Neural crest cell (in vitro differentiated cells): Measurements from ENCODE around the gene GLRX5. TPM values are rescaled to one million over a fixed set of nuclear protein-coding genes. Genes with fewer than 3 reads are reported as not detected.

Experiments used
- DNase-seq: peaks from one replicate; pipeline ENCODE4 v3.0.0; 2021; ENCODE audit warnings: low read depth, mixed read lengths, low spot score
- H3K27ac Mint-ChIP-seq: one replicate; pipeline ENCODE4 v1.8.0; 2021; ENCODE audit warnings: mild to moderate bottlenecking, mixed read lengths; ENCODE audit not compliant: unreplicated experiment
- H3K27me3 Mint-ChIP-seq: 2 replicates; pipeline ENCODE4 v1.8.0; 2021; ENCODE audit warnings: low read depth, mild to moderate bottlenecking, mixed read lengths
- H3K36me3 Mint-ChIP-seq: 2 replicates; pipeline ENCODE4 v1.8.0; 2021; ENCODE audit warnings: low read depth, mild to moderate bottlenecking, mixed read lengths
- H3K4me1 Mint-ChIP-seq: 2 replicates; pipeline ENCODE4 v1.8.0; 2021; ENCODE audit warnings: mixed read lengths
- H3K4me3 Mint-ChIP-seq: one replicate; pipeline ENCODE4 v1.8.0; 2021; ENCODE audit warnings: mild to moderate bottlenecking, mixed read lengths
- H3K9me3 Mint-ChIP-seq: 2 replicates; pipeline ENCODE4 v1.8.0; 2021; ENCODE audit warnings: mixed read lengths
- CTCF ChIP-seq: fragments of 200-600 bp; sonication (generic); conservative IDR thresholded peaks from 2 replicates; pipeline ENCODE4 v1.5.0; 2021; ENCODE audit warnings: antibody characterized with exemption, mild to moderate bottlenecking
- total RNA-seq: library from RNA; stranded (reverse); gene quantifications from 2 replicates; pipeline ENCODE4 v1.2.1, GENCODE V29; 2021

Gene GLRX5
- total RNA-seq, 1 donor from 2014 or later: 69.3 TPM

DNA sequence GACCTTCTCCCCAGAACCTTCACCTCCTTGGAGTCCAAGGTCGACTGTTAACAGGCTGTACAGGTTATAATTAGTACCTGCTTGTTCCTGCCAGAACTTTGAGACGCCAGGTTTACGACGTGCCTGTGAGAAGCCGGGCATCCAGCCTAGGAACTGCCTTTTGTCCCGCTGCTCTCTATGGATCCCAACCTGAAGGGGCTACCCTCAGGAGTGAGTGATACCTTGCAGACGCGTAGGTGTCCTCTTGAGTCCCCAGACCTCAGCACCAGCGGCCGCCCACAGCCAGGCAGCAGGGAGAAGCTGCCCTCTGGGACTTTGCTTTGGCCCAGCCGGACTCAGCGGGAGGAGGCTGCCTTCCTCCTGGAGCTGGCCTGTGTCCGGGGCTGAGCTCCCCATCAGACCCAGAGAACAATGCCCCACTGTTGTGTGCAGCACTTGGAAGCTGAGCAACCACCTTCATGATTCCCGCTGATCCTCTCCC, 34.6 kb upstream of the GLRX5 start:
- H3K27me3 Mint-ChIP-seq: no peaks in the 10 kb centered on the region
- no peak for TF ChIP-seq CTCF
- H3K27ac Mint-ChIP-seq: no peak overlapping the region
- DNase-seq: no peak
- no peaks in the 10 kb centered on the region for H3K9me3 Mint-ChIP-seq
- H3K36me3 Mint-ChIP-seq: no peaks in the 10 kb centered on the region
- peaks cover 14% of the 10 kb centered on the region for H3K4me1 Mint-ChIP-seq
- H3K4me3 Mint-ChIP-seq: no peak overlapping the region

- H3K27ac Mint-ChIP-seq: no peak overlapping the region
Observed at GRCh38 chr14:95500772-95501401, 34.0 kb upstream of the GLRX5 start.

GRCh38 chr14:95502381-95502950, 32.4 kb upstream of the GLRX5 start:
- no peak for TF ChIP-seq CTCF
- H3K27ac Mint-ChIP-seq: peak overlapping the region; percentile 37
- H3K4me3 Mint-ChIP-seq: no peak overlapping the region
- DNase-seq: no peak
- H3K9me3 Mint-ChIP-seq: no peaks in the 10 kb centered on the region
- H3K4me1 Mint-ChIP-seq: peaks cover 9% of the 10 kb centered on the region
- no peaks in the 10 kb centered on the region for H3K27me3 Mint-ChIP-seq
- H3K36me3 Mint-ChIP-seq: no peaks in the 10 kb centered on the region

More at GRCh38 chr14:95500772-95501401, 34.0 kb upstream of the GLRX5 start:
- Mint-ChIP-seq H3K36me3 (no peaks in the 10 kb centered on the region), H3K9me3 (no peaks in the 10 kb centered on the region), H3K27me3 (no peaks in the 10 kb centered on the region), H3K4me3 (no peak overlapping the region), H3K4me1 (peaks cover 14% of the 10 kb centered on the region)
- no peak for TF ChIP-seq CTCF
- no peak for DNase-seq

DNA sequence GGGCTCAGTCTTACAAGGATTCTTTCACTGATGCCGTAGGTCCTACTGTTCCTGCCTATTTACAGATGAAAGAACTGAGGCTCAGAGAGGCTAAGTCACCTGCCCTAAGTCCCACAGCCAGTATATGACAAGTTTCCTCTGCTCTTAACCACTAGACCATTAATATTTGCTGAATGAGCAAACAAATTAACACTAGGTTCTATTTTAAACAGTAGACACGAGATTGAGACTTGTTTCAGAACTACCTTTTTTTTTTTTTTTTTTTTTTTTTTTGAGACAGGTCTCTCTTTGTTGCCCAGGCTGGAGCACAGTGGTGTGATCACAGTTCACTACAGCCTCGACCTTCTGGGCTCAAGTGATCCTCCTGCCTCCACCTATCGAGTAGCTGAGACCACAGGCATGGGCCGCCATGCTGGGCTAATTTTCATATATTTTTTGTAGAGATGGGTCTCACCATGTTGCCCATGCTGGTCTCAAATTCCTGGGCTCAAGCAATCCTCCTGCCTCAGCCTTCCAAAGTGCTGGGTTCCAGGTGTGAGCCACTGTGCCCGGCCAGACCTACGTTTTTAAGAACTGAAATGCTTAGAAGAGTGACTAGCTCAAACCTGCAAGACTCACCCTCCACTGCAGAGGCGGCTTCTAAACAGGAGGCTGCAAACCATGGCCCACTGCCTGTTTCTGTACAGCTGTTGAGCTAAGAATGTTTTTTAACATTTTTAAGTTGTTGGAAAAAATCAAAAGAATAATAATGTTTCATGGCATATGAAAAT, 31.3 kb upstream of the GLRX5 start:
- no peak overlapping the region for H3K4me3 Mint-ChIP-seq
- peaks cover 9% of the 10 kb centered on the region for H3K4me1 Mint-ChIP-seq
- no peaks in the 10 kb centered on the region for H3K36me3 Mint-ChIP-seq
- H3K27ac Mint-ChIP-seq: peak overlapping the region; percentile 19
- no peak for TF ChIP-seq CTCF
- H3K9me3 Mint-ChIP-seq: no peaks in the 10 kb centered on the region
- no peaks in the 10 kb centered on the region for H3K27me3 Mint-ChIP-seq
- no peak for DNase-seq

GRCh38 chr14:95504135-95505029, 30.5 kb upstream of the GLRX5 start:
- Mint-ChIP-seq H3K36me3 (no peaks in the 10 kb centered on the region), H3K27ac (no peak overlapping the region), H3K9me3 (no peaks in the 10 kb centered on the region), H3K27me3 (peaks cover 3% of the 10 kb centered on the region), H3K4me1 (peaks cover 9% of the 10 kb centered on the region), H3K4me3 (no peak overlapping the region)
- DNase-seq: no peak
- TF ChIP-seq CTCF: no peak
